Bronchial epithelial cell (primary cell): ENCODE measurements around the gene ZDHHC8. TPM values are rescaled to one million over a fixed set of nuclear protein-coding genes. Genes with fewer than 3 reads are reported as not detected.

Source experiments
- DNase-seq: peaks from one replicate; pipeline ENCODE4 v3.0.0-alpha.2; 2010; ENCODE audit warnings: low read depth
- FAIRE-seq: peaks from 2 replicates; lab custom pipeline; 2011; peaks lifted over from hg19 to GRCh38; lab: Jason Lieb, UNC
- H3K27me3 ChIP-seq: 2 replicates; pipeline ENCODE4 v1.5.1; 2011; ENCODE audit warnings: low read length; ENCODE audit not compliant: control insufficient read depth, insufficient read depth
- H3K36me3 ChIP-seq: 2 replicates; pipeline ENCODE4 v1.5.1; 2011; ENCODE audit warnings: low read length; ENCODE audit not compliant: control insufficient read depth, insufficient read depth
- H3K4me3 ChIP-seq: 2 replicates; pipeline ENCODE4 v1.5.1; 2011; ENCODE audit warnings: mild to moderate bottlenecking, low read depth, low read length, control low read depth
- total RNA-seq: library from RNA; depleted of rRNA; stranded (reverse); fragments of >200 nt; gene quantifications from 2 replicates; pipeline ENCODE4 v1.2.1, GENCODE V29; 2014
- TF ChIP-seq, protein P1 (sequence below): IDR thresholded peaks from 2 replicates; pipeline ENCODE4 v1.5.1; 2011; ENCODE audit warnings: mild to moderate bottlenecking, moderate library complexity, low read length, control low read depth, inconsistent platforms; ENCODE audit not compliant: insufficient read depth, severe bottlenecking

Gene ZDHHC8
- total RNA-seq, 1 donor from 2014 or later, result 6.6 TPM

DNA sequence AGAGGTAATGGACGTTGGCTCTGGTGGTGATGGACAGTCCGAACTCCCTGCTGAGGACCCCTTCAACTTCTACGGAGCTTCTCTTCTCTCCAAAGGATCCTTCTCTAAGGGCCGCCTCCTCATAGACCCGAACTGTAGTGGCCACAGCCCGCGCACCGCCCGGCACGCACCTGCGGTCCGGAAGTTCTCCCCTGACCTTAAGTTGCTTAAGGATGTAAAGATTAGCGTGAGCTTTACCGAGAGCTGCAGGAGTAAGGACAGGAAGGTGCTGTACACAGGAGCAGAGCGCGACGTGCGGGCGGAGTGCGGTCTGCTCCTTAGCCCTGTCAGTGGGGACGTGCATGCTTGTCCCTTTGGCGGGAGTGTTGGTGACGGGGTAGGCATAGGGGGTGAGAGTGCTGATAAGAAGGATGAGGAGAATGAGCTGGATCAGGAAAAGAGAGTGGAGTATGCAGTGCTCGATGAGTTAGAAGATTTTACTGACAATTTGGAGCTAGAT, 45.5 kb upstream of the ZDHHC8 start:
- H3K27me3 ChIP-seq, result no peaks in the 10 kb centered on the region
- no peak for FAIRE-seq
- no peak overlapping the region for H3K4me3 ChIP-seq
- H3K36me3 ChIP-seq, result peaks cover 43% of the 10 kb centered on the region
- no peak for DNase-seq
- TF ChIP-seq, protein P1, sequence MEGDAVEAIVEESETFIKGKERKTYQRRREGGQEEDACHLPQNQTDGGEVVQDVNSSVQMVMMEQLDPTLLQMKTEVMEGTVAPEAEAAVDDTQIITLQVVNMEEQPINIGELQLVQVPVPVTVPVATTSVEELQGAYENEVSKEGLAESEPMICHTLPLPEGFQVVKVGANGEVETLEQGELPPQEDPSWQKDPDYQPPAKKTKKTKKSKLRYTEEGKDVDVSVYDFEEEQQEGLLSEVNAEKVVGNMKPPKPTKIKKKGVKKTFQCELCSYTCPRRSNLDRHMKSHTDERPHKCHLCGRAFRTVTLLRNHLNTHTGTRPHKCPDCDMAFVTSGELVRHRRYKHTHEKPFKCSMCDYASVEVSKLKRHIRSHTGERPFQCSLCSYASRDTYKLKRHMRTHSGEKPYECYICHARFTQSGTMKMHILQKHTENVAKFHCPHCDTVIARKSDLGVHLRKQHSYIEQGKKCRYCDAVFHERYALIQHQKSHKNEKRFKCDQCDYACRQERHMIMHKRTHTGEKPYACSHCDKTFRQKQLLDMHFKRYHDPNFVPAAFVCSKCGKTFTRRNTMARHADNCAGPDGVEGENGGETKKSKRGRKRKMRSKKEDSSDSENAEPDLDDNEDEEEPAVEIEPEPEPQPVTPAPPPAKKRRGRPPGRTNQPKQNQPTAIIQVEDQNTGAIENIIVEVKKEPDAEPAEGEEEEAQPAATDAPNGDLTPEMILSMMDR, result no peak

DNA sequence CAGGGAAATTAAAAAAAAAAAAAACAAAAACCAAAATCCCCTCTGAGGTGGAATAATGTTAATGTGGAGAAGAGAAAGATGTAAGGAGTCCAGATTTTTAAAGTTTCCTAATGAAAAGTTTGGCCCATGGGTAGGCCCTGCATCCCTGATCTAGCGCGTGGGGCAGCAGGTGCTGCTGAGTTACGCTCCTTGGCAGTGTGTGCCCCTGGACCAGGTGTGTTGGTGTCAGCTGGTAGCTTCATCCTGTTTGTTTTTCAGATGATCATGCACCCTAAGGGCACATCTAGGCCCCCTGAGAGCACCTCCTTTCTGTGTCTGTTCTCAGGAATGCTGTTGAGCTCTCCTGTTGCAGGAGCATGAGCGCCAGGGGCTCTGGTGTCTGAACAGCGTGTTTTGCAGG, 44.8 kb upstream of the ZDHHC8 start:
- DNase-seq (no peak), FAIRE-seq (no peak)
- Histone ChIP-seq H3K4me3 (no peak overlapping the region), H3K27me3 (no peaks in the 10 kb centered on the region), H3K36me3 (peaks cover 45% of the 10 kb centered on the region)
- TF ChIP-seq, protein P1, result no peak

DNA sequence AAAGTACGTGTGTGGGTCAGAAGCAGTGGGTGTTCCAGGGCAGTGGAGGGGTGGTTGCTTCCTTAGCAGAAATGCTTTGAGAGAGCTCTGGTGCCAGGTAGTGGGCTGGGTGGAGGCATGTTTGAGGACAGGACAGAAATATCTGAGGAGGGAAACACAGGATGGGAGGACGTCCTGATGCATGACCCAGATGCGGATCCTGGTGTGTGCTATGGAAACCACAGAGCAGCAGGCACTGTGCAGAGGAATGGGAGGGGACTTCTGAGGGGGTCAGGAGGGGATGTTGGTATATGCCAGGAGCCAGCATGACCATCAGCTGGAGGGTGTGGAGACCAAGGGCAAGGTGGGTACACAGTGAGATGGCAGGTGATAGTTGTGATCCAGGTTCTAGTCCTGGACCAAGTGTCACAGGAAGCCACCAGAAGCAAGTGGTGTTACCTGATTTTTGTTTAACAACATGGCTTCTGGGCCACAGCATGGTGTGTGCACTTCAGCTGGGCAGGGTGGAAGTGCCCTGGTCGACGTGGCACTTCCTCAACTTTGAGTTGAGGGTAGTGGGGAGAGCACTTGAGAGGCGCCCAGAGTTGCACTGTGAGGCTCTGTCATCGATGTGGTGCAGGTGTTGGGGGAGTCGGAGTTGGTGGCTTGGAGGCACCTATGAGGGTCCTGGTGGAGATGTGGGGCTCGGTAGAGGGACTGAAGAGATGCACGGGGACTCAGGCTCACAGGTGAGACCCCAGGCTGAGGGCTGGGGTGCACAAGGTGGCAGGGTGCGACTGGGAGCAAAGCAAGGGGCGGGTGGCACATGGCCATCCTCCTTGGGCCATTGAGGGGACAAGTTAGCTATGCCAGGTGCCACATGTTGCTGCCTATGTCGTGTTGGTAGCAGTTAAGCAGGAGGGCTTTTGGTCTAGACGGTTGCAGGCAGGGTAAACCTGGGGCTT, 44.0 kb upstream of the ZDHHC8 start:
- DNase-seq, result no peak
- peak; percentile 60 for FAIRE-seq
- Histone ChIP-seq H3K4me3 (no peak overlapping the region), H3K27me3 (no peaks in the 10 kb centered on the region), H3K36me3 (peaks cover 50% of the 10 kb centered on the region)
- TF ChIP-seq, protein P1, result no peak

DNA sequence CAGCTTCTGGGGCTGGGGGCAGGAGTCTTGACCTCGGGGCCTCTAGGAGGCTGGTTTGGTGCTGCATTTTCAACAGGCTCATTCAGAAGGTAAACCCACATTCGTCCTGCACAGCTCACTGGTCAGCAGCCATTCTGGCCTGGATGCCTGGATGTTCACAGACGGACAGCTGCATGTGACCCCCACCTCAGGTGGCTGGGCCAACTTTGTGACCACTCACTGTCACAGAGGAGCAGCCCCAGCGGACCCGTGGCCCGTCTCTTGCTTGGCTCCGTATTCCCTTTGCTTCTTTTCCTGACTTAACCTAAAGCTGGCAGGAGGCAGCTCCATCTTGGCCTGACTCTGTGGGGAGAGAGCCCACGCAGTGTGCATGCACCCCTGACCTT, 43.3 kb upstream of the ZDHHC8 start:
- TF ChIP-seq, protein P1, result no peak
- DNase-seq (no peak), FAIRE-seq (no peak)
- peaks cover 50% of the 10 kb centered on the region for H3K36me3 ChIP-seq
- no peaks in the 10 kb centered on the region for H3K27me3 ChIP-seq
- H3K4me3 ChIP-seq, result no peak overlapping the region

DNA sequence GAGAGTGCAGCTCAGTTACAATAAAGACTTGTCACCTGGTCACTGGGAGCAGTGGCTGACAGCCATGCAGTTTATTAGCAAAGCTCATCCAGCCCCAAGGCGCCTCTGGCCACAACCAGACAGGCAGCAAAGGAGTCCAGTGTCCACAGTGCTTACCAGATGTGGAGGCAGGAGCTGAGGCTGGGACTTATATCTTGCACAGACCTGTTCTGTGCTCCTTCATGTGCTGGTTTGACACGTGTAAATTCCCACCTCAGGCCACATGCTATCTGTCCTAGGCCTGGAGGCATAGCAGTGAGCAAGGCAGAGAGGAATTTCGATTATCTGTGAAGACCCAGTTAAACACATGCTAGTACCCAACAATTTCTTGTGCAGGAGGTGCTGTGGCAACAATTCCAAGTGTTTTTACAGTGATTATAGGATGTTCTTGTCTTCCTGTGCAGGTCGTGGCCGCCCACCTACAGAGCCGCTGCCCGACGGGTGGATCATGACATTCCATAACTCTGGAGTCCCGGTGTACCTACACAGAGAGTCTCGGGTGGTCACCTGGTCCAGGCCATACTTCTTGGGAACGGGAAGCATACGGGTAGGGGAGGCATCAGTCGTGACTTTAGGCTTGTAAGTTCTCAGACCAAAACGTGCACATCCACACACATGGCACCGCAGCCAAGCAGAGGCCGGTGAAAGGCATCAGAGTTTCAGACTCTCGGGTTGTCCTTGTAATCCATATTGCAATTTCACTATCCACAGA, 42.2 kb upstream of the ZDHHC8 start:
- no peak for DNase-seq
- TF ChIP-seq, protein P1, result no peak
- H3K36me3 ChIP-seq, result peaks cover 60% of the 10 kb centered on the region
- no peak overlapping the region for H3K4me3 ChIP-seq
- no peak for FAIRE-seq
- no peaks in the 10 kb centered on the region for H3K27me3 ChIP-seq
